ENCODE results near the gene ST6GALNAC3.
"Not testable (repeated sequence)": the region's sequence is repeated elsewhere in the genome, so short reads cannot be mapped to it uniquely, and the experiment has no call there.

Gene ST6GALNAC3

GRCh38 chr1:76075877-76076276 lies 1.3 kb downstream of the ST6GALNAC3 start:
- no peak for DNase-seq

DNA sequence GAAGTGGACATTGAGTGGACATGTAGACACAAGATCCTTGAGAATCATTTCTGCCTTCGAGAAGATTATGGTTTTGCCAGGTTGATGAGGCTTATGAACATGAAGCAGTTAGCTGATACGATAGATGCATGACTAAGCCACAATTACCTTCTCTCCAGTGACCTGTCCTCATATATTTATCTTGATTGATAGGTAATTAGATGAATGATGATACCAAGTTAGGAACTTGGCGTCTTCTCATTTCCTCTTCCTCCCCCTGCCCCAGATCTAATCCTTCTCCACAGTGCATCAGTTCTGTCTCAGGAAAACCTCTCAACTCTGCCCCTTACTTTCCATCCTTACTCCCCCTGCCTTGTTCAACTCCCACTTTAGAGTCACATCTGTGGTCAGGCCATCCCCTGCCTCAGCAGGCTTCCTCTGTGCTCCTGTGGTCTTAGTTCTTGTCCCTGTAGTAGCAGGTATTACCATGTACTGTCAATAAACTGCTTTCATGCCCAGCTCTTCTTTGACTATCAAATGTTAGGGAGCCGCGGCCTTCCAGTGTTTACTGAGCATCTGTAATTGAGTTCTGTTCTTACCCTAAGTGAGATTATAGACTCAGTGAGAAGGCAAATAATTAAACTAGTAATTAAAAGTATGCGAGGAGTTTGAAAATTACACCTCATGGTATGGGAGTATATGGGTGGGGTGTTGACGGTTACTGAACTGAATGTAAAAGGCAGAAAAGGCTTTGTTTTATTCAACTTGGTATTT lies 5.1 kb downstream of the ST6GALNAC3 start:
- no peak for DNase-seq

DNA sequence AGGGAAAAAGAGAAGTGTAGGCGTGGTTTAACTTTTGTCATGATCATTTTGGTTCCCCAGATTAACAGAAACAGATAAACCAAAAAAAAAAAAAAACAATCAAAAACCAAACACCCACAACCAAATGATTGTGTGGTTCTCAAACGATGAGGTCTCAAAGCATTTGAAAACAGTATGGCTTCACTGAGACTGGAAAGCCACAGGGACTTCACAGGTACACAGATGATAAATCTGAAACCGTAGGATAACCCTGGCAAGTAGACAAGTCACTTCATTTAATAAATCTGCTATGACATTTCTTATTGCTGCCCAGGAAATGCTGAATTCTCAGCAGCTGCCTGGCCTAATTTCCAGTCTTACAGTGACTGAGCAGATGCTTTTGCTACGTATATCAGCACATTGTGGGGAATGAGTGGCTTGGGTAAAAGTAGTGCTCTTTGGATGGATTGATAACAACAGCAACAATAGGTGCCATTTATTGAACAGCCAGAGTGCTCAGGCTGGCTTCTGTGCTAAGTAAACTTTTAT lies 6.1 kb downstream of the ST6GALNAC3 start:
- no peak for DNase-seq

DNA sequence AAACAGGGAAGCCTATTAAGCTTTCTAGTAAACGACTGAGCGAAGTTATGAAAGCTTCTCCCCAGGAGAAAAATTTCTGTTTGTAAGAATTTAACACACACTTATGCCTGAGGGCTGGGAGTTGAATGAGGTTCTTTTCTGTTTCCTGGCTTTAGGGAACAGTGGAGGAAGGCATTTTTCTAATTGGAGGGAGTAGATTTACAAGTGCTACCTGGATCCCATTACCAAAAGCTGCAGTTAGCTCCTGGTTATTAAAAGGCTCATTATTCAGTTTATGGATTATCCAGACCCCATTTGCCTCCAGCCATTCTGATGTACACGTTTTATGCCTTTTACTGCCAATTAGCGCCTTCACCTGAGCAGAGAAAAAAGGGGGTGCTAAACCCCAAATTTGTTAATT lies 7.5 kb downstream of the ST6GALNAC3 start:
- DNase-seq: no peak

DNA sequence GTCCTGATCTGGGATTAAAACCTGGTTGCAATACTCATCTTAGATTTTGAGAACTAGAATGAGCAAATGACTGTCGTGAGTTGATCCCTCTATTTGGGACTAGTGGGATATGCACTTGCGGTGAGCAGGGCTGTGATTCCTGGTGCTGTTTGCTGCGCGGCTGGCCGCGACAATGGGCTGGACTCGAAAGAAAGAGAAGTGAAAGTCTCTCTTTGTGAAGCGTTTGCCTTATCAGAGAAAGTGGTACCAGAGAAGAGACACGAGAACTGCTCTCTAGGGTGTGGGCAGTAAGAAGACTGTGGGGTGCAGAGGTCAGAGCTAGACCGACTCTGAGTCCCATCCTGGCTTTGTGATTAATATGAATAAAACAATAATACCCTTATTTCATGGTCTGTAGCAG lies 8.6 kb downstream of the ST6GALNAC3 start:
- DNase-seq: no peak

- DNase-seq: no peak
These were observed 9.6 kb downstream of the ST6GALNAC3 start for GRCh38 chr1:76084029-76084627.

DNA sequence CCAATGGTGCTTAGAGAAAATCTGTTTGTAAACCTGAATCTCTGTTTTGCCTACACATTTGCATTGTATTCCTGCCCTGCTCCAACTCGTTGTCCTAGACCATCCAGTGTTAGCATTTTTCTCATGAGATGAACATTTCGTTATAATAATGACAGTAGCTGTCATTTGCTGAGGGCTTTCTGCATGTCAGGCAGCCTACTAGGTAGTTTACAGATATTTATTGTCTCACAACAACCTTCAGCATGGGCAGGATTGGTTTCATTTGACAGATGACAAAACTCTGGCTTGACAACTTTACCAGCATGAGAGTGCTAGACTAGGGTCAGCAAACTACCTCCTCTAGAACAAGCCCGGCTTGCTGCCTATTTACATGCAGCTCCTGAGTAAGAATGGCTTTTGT lies 10.1 kb downstream of the ST6GALNAC3 start:
- DNase-seq: no peak

DNA sequence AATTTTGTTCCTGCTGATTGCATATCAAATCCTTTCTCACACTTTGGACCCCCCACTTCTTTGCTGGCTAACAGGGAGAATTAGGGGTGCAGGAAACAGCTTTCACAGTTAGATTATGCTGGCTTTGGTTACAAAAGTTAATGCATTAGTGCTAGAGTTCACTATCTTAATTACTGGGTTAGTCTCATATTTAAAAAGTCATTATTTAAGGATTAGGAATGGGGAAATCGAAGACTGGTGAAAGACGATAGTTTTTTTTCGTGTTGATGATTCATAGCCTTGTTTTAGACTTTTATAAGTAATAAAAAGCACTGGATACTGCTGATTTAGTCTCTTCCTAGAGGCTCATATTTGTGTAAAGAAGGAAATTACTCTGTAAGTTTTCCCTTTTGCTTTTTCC lies 11.6 kb downstream of the ST6GALNAC3 start:
- DNase-seq: no peak

DNA sequence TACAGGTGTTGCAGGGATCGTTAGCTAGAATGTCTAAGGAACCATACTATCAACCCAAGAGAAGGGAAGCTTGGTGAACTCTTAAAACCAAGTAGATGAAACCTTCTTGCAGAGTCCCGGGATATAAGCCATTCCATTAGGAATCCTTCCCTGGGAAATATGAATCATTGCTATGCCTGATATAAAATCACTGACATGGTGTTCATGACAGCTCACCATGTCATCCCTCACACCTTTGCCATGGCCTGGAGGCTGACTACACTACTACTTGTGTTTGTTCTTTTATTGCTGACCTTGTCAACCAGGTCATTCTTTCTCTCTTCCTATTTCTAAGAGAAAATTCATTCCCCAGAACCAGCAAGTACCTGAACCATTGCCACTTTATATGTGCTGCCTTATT lies 12.1 kb downstream of the ST6GALNAC3 start:
- no peak for DNase-seq

DNA sequence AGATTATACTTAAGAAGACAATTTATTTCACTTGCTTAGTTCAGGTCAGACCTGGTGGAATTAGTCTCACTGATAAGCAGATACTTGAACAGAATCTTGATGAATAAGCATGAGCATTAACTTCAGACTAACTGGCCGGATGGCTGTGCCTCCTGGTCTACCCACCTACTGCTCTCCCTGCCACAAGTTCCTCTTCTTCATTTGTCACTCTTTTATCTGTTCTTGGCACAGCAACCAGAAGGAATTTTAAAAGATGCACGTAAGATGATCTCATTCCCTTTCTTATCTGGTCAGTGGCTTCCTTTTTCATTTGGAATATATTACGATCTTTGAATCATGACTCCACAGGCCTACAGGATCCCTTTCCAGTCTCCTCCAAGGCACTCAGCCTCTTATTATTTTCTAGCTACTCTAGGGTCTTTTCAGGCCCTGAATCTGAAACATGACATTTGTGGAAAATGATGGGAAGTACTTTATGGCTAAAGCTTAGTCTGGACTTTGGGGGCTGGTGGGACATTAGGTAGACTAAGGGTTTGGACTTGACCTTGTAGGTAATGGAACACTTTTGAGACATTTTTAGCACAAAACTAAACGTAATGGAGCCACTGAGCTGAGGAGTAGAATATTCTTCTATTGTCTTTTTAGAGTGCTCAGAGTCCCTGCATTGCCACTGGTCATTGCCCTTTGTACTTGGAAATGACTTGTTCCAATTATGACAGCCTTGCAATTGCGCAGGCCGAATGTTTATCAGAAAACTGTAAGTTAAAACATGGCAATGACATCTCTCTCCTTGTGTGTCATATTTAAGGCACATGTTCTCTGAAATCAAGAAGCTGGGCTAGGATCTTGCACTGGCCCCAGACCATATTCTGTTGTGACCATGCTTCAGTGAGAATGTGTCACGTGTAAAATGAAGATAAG lies 16.0 kb downstream of the ST6GALNAC3 start:
- no peak for DNase-seq

DNA sequence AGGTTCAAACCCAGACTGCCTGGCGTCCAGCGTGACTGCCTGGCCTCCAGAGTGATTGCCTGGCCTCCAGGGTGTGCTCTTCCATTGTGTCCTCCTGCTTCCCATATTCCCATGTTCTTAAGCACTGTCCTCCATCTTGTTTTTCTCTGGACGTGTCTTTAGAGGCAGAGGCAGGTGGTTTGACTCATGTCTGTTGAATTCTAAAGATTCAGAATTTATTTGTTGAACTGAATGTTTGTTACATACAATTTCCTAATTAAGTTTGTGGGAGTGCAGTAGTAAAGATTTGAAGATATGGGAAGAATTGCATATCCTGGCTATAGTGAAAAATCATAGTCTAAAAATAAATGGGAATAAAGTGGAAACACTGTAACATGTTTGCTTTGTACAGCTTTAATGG lies 18.3 kb downstream of the ST6GALNAC3 start:
- no peak for DNase-seq

GRCh38 chr1:76093522-76094312 lies 19.2 kb downstream of the ST6GALNAC3 start:
- DNase-seq: no peak

GRCh38 chr1:76095802-76096201 lies 21.3 kb downstream of the ST6GALNAC3 start:
- DNase-seq: no peak

- DNase-seq: not testable (repeated sequence)
These were observed 22.5 kb downstream of the ST6GALNAC3 start for GRCh38 chr1:76097064-76097463.

DNA sequence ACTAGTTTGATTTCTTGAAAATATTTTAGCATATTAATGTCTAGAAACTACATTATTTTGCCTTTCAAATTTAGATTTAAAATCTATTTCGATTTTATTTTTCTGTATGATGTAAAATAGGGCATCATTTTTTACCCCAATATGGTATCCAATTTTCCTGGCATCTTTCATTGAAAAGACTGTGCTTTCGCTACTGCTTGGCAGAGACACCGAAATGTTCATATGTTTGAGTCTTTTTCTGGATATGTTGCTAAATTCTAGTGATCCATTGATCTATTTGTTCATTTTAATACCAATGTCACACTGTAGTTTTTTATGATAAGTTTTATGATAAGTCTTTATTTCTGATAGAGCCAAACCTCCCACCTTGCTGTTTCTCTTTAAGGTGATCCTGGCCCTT lies 24.3 kb downstream of the ST6GALNAC3 start:
- DNase-seq: no peak

GRCh38 chr1:76101548-76101947 lies 27.0 kb downstream of the ST6GALNAC3 start:
- DNase-seq: no peak

DNA sequence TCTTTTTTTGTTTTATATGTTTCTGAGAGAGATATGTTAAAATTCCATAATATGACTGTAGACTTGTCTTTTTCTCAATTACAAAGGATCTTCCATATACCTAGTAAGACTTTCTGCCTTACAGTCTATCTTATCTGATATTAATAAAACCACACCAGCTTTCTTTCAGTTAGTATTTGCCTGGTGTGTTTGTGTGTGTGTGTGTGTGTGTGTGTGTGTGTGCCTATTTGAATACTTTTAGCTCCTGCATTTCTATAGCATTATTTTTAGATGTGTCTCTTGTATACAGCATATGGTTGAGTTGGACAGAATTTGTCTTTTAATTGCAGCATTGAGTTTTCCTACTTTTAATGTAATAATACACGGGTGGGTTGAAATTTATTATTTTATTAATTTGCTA lies 27.5 kb downstream of the ST6GALNAC3 start:
- no peak for DNase-seq

- no peak for DNase-seq
These were observed 28.5 kb downstream of the ST6GALNAC3 start for GRCh38 chr1:76103034-76103433.

DNA sequence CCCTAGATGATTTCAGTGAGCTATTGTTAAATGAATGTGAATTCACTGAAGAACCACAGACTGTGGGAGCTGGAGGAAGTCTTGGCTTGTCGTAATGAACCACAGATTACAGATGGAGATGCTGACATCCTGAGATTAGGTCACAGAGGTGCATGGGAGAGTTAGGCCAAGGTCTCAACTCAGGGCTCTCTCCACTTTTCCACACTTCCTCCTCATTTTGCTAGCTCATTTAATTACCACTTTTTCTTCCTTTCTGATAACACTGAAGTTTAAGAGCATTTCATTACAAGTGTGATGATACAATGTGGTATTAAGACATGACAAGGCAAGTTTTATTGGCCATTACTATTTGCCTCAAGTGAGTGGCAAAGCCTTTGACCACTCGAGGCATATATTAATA lies 30.8 kb downstream of the ST6GALNAC3 start:
- DNase-seq: no peak

- DNase-seq: no peak
These were observed 31.7 kb downstream of the ST6GALNAC3 start for GRCh38 chr1:76106251-76106650.

DNA sequence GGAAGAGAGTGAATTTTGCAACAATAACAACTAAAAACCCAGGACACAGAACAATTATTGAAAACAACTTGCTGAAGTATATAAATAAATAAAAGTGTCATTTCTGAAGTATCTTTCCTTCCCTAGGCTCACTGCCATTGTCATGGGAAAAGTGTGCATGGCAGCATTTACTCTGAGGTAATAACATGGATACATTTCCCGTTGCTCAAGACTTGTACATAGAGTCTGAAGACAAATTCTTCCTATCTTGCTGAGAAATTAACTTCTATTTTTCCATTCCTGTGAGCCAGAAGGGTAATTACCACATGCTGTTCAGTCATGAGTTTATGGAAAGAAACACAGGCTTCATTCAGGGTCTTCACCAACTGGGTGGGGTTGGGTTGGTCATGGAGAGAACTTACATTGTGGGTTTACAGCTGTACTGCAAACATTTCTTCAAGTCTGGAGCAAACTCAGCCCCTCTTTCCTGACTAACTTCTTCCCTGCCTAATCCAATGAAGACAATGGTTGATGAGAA lies 32.2 kb downstream of the ST6GALNAC3 start:
- no peak for DNase-seq

DNA sequence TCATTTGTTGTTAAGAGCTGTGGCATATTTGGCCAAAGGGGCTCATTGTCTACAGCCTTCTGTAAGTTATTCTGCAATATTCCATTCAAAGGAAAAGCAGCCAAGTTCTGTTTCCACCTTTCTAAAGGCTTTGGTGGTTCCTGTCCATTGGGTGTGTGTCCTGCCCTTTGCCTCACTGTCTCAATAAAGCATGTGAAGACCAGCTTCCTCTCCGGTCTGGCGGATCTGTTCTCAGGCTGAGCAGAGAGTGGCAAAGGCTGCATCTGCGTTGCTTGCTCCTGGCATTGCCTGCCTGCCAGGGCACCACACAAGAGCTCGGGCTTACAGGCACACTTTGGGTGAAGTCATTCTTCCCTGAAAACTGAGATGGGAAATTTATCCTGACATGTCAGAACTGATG lies 34.9 kb downstream of the ST6GALNAC3 start:
- no peak for DNase-seq

Measured in activated CD8-positive, alpha-beta memory T cell treated with anti-CD3 and anti-CD28 coated beads for 24 hours (primary cell).